Neural progenitor cell (in vitro differentiated cells): Measurements from ENCODE around the gene EXOC7. TPM values are rescaled to one million over a fixed set of nuclear protein-coding genes. Genes with fewer than 3 reads are reported as not detected.

Experiments
- DNase-seq: peaks from one replicate; pipeline ENCODE4 v3.0.0-alpha.2; 2016; ENCODE audit warnings: low spot score
- H2AFZ ChIP-seq: fragments of 200-600 bp; sonication (generic); replicated peaks from 2 replicates; pipeline ENCODE4 v1.6.1; 2016; ENCODE audit warnings: antibody characterized with exemption
- H3F3A ChIP-seq: fragments of 200-600 bp; sonication (generic); 2 replicates; pipeline ENCODE4 v1.6.1; 2016; ENCODE audit warnings: antibody characterized with exemption, low read depth
- H3K27ac ChIP-seq: fragments of 200-600 bp; sonication (generic); 2 replicates; pipeline ENCODE4 v1.5.1; 2016; ENCODE audit warnings: mild to moderate bottlenecking
- H3K27me3 ChIP-seq: fragments of 200-600 bp; sonication (generic); 2 replicates; pipeline ENCODE4 v1.6.1; 2016; ENCODE audit warnings: mild to moderate bottlenecking, moderate library complexity
- H3K36me3 ChIP-seq: fragments of 200-600 bp; sonication (generic); 2 replicates; pipeline ENCODE4 v1.5.1; 2016
- H3K4me1 ChIP-seq: fragments of 200-600 bp; sonication (generic); 2 replicates; pipeline ENCODE4 v1.6.1; 2016; ENCODE audit warnings: mixed run types
- H3K4me2 ChIP-seq: fragments of 200-600 bp; sonication (generic); 2 replicates; pipeline ENCODE4 v1.6.1; 2016
- H3K4me3 ChIP-seq: fragments of 200-600 bp; sonication (generic); 2 replicates; pipeline ENCODE4 v1.5.1; 2016
- H3K79me2 ChIP-seq: fragments of 200-600 bp; sonication (generic); 2 replicates; pipeline ENCODE4 v1.6.1; 2016; ENCODE audit warnings: low read depth
- H3K9ac ChIP-seq: fragments of 200-600 bp; sonication (generic); 2 replicates; pipeline ENCODE4 v1.6.1; 2016
- H3K9me3 ChIP-seq: fragments of 200-600 bp; sonication (generic); 2 replicates; pipeline ENCODE4 v1.5.1; 2016; ENCODE audit warnings: low read depth
- H4K20me1 ChIP-seq: fragments of 200-600 bp; sonication (generic); 2 replicates; pipeline ENCODE4 v1.6.1; 2016; ENCODE audit warnings: low read depth
- H3K27ac Mint-ChIP-seq: 3 replicates; pipeline ENCODE4 v1.8.0; 2021; ENCODE audit warnings: mixed read lengths
- H3K27me3 Mint-ChIP-seq: 2 replicates; pipeline ENCODE4 v1.8.0; 2022; ENCODE audit warnings: low read depth, mild to moderate bottlenecking, inconsistent platforms, moderate library complexity, mixed read lengths; ENCODE audit not compliant: insufficient read depth
- H3K36me3 Mint-ChIP-seq: 3 replicates; pipeline ENCODE4 v1.8.0; 2021; ENCODE audit warnings: mixed read lengths
- H3K4me1 Mint-ChIP-seq: 3 replicates; pipeline ENCODE4 v1.8.0; 2021; ENCODE audit warnings: mixed read lengths
- H3K4me3 Mint-ChIP-seq: 3 replicates; pipeline ENCODE4 v1.8.0; 2021; ENCODE audit warnings: mild to moderate bottlenecking, moderate library complexity, mixed read lengths
- H3K9me3 Mint-ChIP-seq: 3 replicates; pipeline ENCODE4 v1.8.0; 2020; ENCODE audit warnings: mixed read lengths
- EZH2 ChIP-seq: fragments of 200-600 bp; sonication (generic); IDR thresholded peaks from 2 replicates; pipeline ENCODE4 v1.6.1; 2017; ENCODE audit warnings: antibody characterized with exemption, mild to moderate bottlenecking, moderate library complexity
- EZH2phosphoT487 ChIP-seq: fragments of 200-600 bp; sonication (generic); IDR thresholded peaks from 2 replicates; pipeline ENCODE4 v1.6.1; 2017; ENCODE audit warnings: antibody characterized with exemption
- total RNA-seq: library from RNA; depleted of rRNA; stranded (reverse); fragments of >200 nt; gene quantifications from 2 replicates; pipeline ENCODE4 v1.2.3, GENCODE V29; 2015; ENCODE audit warnings: low replicate concordance
- TF ChIP-seq, protein P1 (sequence below): fragments of 200-600 bp; sonication (generic); IDR thresholded peaks from 2 replicates; pipeline ENCODE4 v1.5.1; 2017; ENCODE audit warnings: antibody characterized with exemption, mild to moderate bottlenecking

EXOC7 gene
- total RNA-seq, 1 donor from 2014 or later, result 64.3 TPM

DNA sequence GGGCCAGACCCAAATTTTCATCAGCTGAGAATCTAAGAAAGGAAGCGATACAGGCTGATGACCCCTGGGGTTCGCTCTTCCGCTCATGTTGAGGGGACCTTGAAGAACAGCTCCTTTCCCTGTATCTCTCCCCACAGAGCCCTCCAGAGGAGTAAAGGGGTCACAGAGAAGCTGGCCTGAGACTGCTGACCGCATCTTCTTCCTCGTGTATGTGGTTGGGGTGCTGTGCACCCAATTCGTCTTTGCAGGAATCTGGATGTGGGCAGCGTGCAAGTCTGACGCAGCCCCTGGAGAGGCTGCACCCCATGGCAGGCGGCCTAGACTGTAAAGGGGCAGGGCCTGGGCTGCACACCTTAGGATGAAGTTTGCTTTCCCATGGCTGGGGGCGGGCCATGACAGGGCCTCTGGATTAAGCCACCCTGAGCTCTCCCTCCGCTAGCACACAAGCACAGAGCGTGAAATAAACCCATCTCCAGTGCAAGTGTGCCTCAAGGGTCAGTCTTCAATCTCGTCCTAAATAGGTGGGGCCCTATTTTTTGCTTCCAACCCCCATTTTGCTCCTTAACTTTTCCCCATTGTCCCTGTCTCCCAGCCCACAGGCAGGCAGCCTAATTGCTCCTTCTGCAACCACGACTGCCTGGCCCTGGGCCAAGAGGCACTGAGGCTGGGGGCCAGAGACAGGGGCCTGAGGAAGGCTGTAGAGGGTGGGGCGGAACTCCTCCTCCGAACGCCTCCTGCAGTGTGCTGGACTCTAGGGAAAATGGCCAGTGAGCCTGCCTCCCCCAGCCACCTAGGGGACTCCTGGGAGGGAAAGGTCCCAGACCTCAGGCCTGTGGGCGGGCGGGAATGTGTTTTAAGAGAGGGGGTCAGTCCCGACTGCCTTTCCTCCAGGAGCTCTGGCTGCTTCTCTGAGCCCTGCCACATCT, 21.0 kb downstream of the EXOC7 start:
- Histone ChIP-seq H3K36me3 (no peaks in the 10 kb centered on the region), H3K4me3 (no peak overlapping the region), H4K20me1 (peaks cover 20% of the 10 kb centered on the region), H3K27me3 (peaks cover 31% of the 10 kb centered on the region), H3F3A (peaks cover 24% of the 10 kb centered on the region), H3K79me2 (no peaks in the 10 kb centered on the region), H3K4me1 (peaks cover 18% of the 10 kb centered on the region), H3K27ac (no peak overlapping the region), H3K9me3 (no peaks in the 10 kb centered on the region), H3K9ac (no peak overlapping the region), H3K4me2 (no peak overlapping the region), H2AFZ (no peak overlapping the region)
- Mint-ChIP-seq H3K4me3 (no peak overlapping the region), H3K4me1 (peaks cover 14% of the 10 kb centered on the region), H3K9me3 (no peaks in the 10 kb centered on the region), H3K27ac (no peak overlapping the region), H3K36me3 (peaks cover 6% of the 10 kb centered on the region), H3K27me3 (peaks cover 34% of the 10 kb centered on the region)
- TF ChIP-seq, protein P1, sequence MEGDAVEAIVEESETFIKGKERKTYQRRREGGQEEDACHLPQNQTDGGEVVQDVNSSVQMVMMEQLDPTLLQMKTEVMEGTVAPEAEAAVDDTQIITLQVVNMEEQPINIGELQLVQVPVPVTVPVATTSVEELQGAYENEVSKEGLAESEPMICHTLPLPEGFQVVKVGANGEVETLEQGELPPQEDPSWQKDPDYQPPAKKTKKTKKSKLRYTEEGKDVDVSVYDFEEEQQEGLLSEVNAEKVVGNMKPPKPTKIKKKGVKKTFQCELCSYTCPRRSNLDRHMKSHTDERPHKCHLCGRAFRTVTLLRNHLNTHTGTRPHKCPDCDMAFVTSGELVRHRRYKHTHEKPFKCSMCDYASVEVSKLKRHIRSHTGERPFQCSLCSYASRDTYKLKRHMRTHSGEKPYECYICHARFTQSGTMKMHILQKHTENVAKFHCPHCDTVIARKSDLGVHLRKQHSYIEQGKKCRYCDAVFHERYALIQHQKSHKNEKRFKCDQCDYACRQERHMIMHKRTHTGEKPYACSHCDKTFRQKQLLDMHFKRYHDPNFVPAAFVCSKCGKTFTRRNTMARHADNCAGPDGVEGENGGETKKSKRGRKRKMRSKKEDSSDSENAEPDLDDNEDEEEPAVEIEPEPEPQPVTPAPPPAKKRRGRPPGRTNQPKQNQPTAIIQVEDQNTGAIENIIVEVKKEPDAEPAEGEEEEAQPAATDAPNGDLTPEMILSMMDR, result no peak
- no peak for TF ChIP-seq EZH2
- no peak for TF ChIP-seq EZH2phosphoT487
- DNase-seq, result no peak

GRCh38 chr17:76081295-76082210, 22.0 kb downstream of the EXOC7 start:
- Mint-ChIP-seq H3K4me3 (peak overlapping the region; percentile 41), H3K27me3 (peaks cover 43% of the 10 kb centered on the region), H3K27ac (peak overlapping the region; percentile 19), H3K36me3 (peaks cover 4% of the 10 kb centered on the region), H3K9me3 (no peaks in the 10 kb centered on the region), H3K4me1 (peaks cover 14% of the 10 kb centered on the region)
- H3K27ac ChIP-seq, result no peak overlapping the region
- H3K9me3 ChIP-seq, result no peaks in the 10 kb centered on the region
- no peak overlapping the region for H2AFZ ChIP-seq
- no peaks in the 10 kb centered on the region for H3K79me2 ChIP-seq
- H3K4me3 ChIP-seq, result no peak overlapping the region
- no peak overlapping the region for H3K9ac ChIP-seq
- H3K4me2 ChIP-seq, result no peak overlapping the region
- H3K36me3 ChIP-seq, result no peaks in the 10 kb centered on the region
- no peak for DNase-seq
- peaks cover 42% of the 10 kb centered on the region for H3K27me3 ChIP-seq
- peaks cover 24% of the 10 kb centered on the region for H3F3A ChIP-seq
- H3K4me1 ChIP-seq, result peaks cover 25% of the 10 kb centered on the region
- peaks cover 30% of the 10 kb centered on the region for H4K20me1 ChIP-seq
- TF ChIP-seq EZH2phosphoT487, result no peak
- TF ChIP-seq, protein P1, result no peak
- TF ChIP-seq EZH2, result no peak

- Mint-ChIP-seq H3K4me3 (peak overlapping the region; percentile 41), H3K27me3 (peaks cover 50% of the 10 kb centered on the region), H3K27ac (peak overlapping the region; percentile 69), H3K36me3 (peaks cover 4% of the 10 kb centered on the region), H3K9me3 (no peaks in the 10 kb centered on the region), H3K4me1 (peaks cover 14% of the 10 kb centered on the region)
- Histone ChIP-seq H3K27me3 (peaks cover 49% of the 10 kb centered on the region), H3K79me2 (no peaks in the 10 kb centered on the region), H3K36me3 (no peaks in the 10 kb centered on the region), H2AFZ (no peak overlapping the region), H3K4me2 (peak overlapping the region; percentile 83), H3K9me3 (no peaks in the 10 kb centered on the region), H4K20me1 (peaks cover 37% of the 10 kb centered on the region), H3K27ac (no peak overlapping the region), H3K4me1 (peaks cover 29% of the 10 kb centered on the region), H3K9ac (no peak overlapping the region), H3F3A (peaks cover 26% of the 10 kb centered on the region), H3K4me3 (no peak overlapping the region)
- DNase-seq, result no peak
- TF ChIP-seq, protein P1, result no peak
- TF ChIP-seq EZH2 (no peak), EZH2phosphoT487 (no peak)
These were observed 22.8 kb downstream of the EXOC7 start for GRCh38 chr17:76080768-76081287.
